DOHH2 (cell line): ENCODE data around the gene FANCI.

Experiments
- H3F3A ChIP-seq: fragments of 200-600 bp; sonication (generic), shearing (Covaris generic); 2 replicates; pipeline ENCODE4 v1.6.0; 2016; ENCODE audit warnings: antibody characterized with exemption, mild to moderate bottlenecking; ENCODE audit not compliant: control insufficient read depth, insufficient read depth
- H3K27ac ChIP-seq: fragments of 200-600 bp; sonication (generic); 2 replicates; pipeline ENCODE4 v1.5.1; 2014; ENCODE audit warnings: low read depth, mild to moderate bottlenecking, low read length, moderate library complexity
- H3K27me3 ChIP-seq: fragments of 200-600 bp; sonication (generic); 2 replicates; pipeline ENCODE4 v1.6.1; 2014; ENCODE audit warnings: mild to moderate bottlenecking, low read length, mixed read lengths; ENCODE audit not compliant: control insufficient read depth
- H3K36me3 ChIP-seq: fragments of 200-600 bp; sonication (generic); 2 replicates; pipeline ENCODE4 v1.6.1; 2014; ENCODE audit warnings: mild to moderate bottlenecking, low read length, moderate library complexity, mixed read lengths; ENCODE audit not compliant: control insufficient read depth
- H3K4me1 ChIP-seq: fragments of 200-600 bp; sonication (generic); 2 replicates; pipeline ENCODE4 v1.6.1; 2014; ENCODE audit warnings: mild to moderate bottlenecking, low read length, mixed read lengths; ENCODE audit not compliant: control insufficient read depth
- H3K4me2 ChIP-seq: fragments of 200-600 bp; sonication (generic); 2 replicates; pipeline ENCODE4 v1.6.0; 2014; ENCODE audit warnings: mild to moderate bottlenecking, low read length, moderate library complexity
- H3K4me3 ChIP-seq: fragments of 200-600 bp; sonication (generic); 2 replicates; pipeline ENCODE4 v1.5.1; 2014; ENCODE audit warnings: mild to moderate bottlenecking, low read length, mixed read lengths
- H3K79me2 ChIP-seq: fragments of 200-600 bp; sonication (generic); 2 replicates; pipeline ENCODE4 v1.6.1; 2014; ENCODE audit warnings: mild to moderate bottlenecking, low read length, mixed read lengths; ENCODE audit not compliant: control insufficient read depth
- H3K9me2 ChIP-seq: fragments of 200-600 bp; sonication (generic); replicated peaks from 2 replicates; pipeline ENCODE4 v1.6.1; 2014; ENCODE audit warnings: mild to moderate bottlenecking, low read length, mixed read lengths; ENCODE audit not compliant: control insufficient read depth
- H3K9me3 ChIP-seq: fragments of 200-600 bp; sonication (generic); 2 replicates; pipeline ENCODE4 v1.6.1; 2014; ENCODE audit warnings: antibody characterized with exemption, low read length, mixed read lengths; ENCODE audit not compliant: control insufficient read depth, insufficient read depth
- H4K20me1 ChIP-seq: fragments of 200-600 bp; sonication (generic); 2 replicates; pipeline ENCODE4 v1.6.0; 2014; ENCODE audit warnings: low read depth, mild to moderate bottlenecking, antibody characterized with exemption, low read length, moderate library complexity; ENCODE audit not compliant: control insufficient read depth, insufficient read depth
- CTCF ChIP-seq: fragments of 200-600 bp; sonication (generic); IDR thresholded peaks from one replicate; pipeline ENCODE4 v1.5.1; 2014; ENCODE audit warnings: antibody characterized with exemption, mild to moderate bottlenecking, low read depth, low read length; ENCODE audit not compliant: poor library complexity, severe bottlenecking
- EZH2phosphoT487 ChIP-seq: fragments of 200-600 bp; sonication (generic); IDR thresholded peaks from 2 replicates; pipeline ENCODE4 v1.6.1; 2017; ENCODE audit warnings: borderline replicate concordance, mild to moderate bottlenecking, antibody characterized with exemption, low read length, moderate library complexity, mixed read lengths

FANCI gene

DNA sequence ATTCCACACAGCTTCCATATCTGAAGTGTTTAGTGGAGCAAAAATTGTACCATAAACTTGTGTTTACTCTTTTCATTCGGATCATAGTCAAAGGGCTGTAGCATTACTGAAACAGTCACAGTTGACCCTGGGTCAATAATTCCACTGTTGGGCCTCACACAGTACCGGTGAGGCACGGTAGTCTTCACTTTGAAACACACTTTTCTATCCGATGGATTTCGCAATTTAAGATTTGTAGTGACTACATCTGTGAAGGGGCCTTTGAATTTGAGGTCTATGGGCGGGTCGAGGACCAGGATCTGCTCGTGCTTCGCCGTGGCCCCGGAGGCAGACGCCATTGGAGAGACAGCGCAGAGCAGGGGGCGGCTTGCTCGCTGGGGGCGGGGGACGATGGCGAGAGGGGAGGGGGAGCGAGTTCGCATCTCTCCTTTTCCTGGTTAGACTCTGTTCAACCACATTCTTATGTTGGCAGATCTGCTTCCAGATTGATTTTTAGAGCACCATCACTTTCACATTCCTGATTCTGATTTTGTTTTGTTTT, 42.2 kb upstream of the FANCI start:
- H3F3A ChIP-seq: no peaks in the 10 kb centered on the region
- H3K79me2 ChIP-seq: no peaks in the 10 kb centered on the region

DNA sequence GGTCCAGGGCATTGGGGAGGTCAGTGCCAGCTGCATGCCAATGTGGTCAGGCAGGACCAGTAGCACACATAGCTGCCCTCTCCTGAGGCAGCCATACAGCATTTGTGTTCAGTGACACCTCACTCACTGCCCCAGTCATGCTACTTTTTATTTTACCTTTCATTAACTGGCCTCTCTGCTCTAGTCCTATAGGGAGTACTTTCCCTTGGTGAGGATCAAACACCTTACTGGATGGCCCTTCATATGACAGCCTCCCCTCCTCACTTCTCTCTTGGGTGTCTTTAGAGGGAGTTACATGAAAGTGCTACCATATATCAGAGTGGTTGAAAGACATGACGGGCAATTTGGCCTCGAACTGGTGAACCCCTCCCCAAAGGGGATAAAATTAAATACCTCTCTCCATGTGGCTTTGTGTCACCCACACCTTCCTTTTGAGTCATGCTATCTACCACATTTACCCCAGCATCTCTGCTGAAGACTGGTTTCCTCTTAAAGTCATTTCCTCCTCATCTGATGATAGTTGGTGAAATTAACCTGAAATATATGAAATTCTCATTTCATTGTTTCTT, 40.0 kb upstream of the FANCI start:
- Histone ChIP-seq H3K4me2 (no peak overlapping the region), H3K27ac (no peak overlapping the region), H3K9me3 (no peaks in the 10 kb centered on the region), H3K4me1 (peaks cover 6% of the 10 kb centered on the region), H4K20me1 (no peaks in the 10 kb centered on the region), H3F3A (no peaks in the 10 kb centered on the region), H3K9me2 (no peaks in the 10 kb centered on the region), H3K36me3 (no peaks in the 10 kb centered on the region), H3K79me2 (no peaks in the 10 kb centered on the region), H3K27me3 (peaks cover 5% of the 10 kb centered on the region; the same call in 1 of the 2 replicates), H3K4me3 (no peak overlapping the region)
- no peak for TF ChIP-seq EZH2phosphoT487
- TF ChIP-seq CTCF: no peak

More for the DNA sequence above, 42.2 kb upstream of the FANCI start:
- no peaks in the 10 kb centered on the region for H3K9me2 ChIP-seq
- H3K36me3 ChIP-seq: no peaks in the 10 kb centered on the region
- peaks cover 2% of the 10 kb centered on the region; the same call in 1 of the 2 replicates for H3K27me3 ChIP-seq
- H3K27ac ChIP-seq: no peak overlapping the region
- TF ChIP-seq EZH2phosphoT487 (no peak), CTCF (no peak)
- H3K4me1 ChIP-seq: no peaks in the 10 kb centered on the region; the same call in 1 of the 2 replicates
- H3K9me3 ChIP-seq: no peaks in the 10 kb centered on the region
- H3K4me3 ChIP-seq: no peak overlapping the region
- no peak overlapping the region for H3K4me2 ChIP-seq
- H4K20me1 ChIP-seq: no peaks in the 10 kb centered on the region

- H3K27ac ChIP-seq: no peak overlapping the region
- TF ChIP-seq CTCF (no peak), EZH2phosphoT487 (no peak)
- no peaks in the 10 kb centered on the region for H3K79me2 ChIP-seq
- H3K9me3 ChIP-seq: no peaks in the 10 kb centered on the region
- no peaks in the 10 kb centered on the region for H4K20me1 ChIP-seq
- H3K36me3 ChIP-seq: no peaks in the 10 kb centered on the region
- no peak overlapping the region for H3K4me2 ChIP-seq
- peaks cover 6% of the 10 kb centered on the region for H3K4me1 ChIP-seq
- no peaks in the 10 kb centered on the region for H3K9me2 ChIP-seq
- no peak overlapping the region for H3K4me3 ChIP-seq
- H3F3A ChIP-seq: no peaks in the 10 kb centered on the region
- peaks cover 7% of the 10 kb centered on the region; the same call in 1 of the 2 replicates for H3K27me3 ChIP-seq
Measured at GRCh38 chr15:89205991-89206585, 37.7 kb upstream of the FANCI start.
